Measurements from ENCODE around the gene CRTC3. TPM values are rescaled to one million over a fixed set of nuclear protein-coding genes. Genes with fewer than 3 reads are reported as not detected.

CRTC3 gene
- total RNA-seq, 2 donors from 2014 or later = 26.4 to 32.5 TPM

GRCh38 chr15:90592131-90592881 is 62.6 kb downstream of the CRTC3 start:
- H3K27me3 ChIP-seq = no peaks in the 10 kb centered on the region
- DNase-seq (ENCODE audit: low spot score) = no peak
- H3K27ac ChIP-seq = no peak overlapping the region
- no peaks in the 10 kb centered on the region for H3K36me3 ChIP-seq
- TF ChIP-seq, protein P1, sequence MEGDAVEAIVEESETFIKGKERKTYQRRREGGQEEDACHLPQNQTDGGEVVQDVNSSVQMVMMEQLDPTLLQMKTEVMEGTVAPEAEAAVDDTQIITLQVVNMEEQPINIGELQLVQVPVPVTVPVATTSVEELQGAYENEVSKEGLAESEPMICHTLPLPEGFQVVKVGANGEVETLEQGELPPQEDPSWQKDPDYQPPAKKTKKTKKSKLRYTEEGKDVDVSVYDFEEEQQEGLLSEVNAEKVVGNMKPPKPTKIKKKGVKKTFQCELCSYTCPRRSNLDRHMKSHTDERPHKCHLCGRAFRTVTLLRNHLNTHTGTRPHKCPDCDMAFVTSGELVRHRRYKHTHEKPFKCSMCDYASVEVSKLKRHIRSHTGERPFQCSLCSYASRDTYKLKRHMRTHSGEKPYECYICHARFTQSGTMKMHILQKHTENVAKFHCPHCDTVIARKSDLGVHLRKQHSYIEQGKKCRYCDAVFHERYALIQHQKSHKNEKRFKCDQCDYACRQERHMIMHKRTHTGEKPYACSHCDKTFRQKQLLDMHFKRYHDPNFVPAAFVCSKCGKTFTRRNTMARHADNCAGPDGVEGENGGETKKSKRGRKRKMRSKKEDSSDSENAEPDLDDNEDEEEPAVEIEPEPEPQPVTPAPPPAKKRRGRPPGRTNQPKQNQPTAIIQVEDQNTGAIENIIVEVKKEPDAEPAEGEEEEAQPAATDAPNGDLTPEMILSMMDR (IDR thresholded peaks at IDR 0.05) = no peak
- no peak overlapping the region for H3K4me3 ChIP-seq
- H3K9me3 ChIP-seq = no peaks in the 10 kb centered on the region
- H3K4me1 ChIP-seq = peaks cover 0 to 44% of the 10 kb centered on the region in 2 donors

- Histone ChIP-seq H3K27me3 (no peaks in the 10 kb centered on the region), H3K4me1 (peaks cover 0 to 57% of the 10 kb centered on the region in 2 donors), H3K4me3 (no peak overlapping the region), H3K9me3 (no peaks in the 10 kb centered on the region), H3K27ac (peak overlapping the region; percentile 49), H3K36me3 (no peaks in the 10 kb centered on the region)
- TF ChIP-seq, protein P1 (IDR thresholded peaks at IDR 0.05) = no peak
- no peak for DNase-seq (ENCODE audit: low spot score)
Observed at GRCh38 chr15:90593499-90594158, 63.9 kb downstream of the CRTC3 start.

DNA sequence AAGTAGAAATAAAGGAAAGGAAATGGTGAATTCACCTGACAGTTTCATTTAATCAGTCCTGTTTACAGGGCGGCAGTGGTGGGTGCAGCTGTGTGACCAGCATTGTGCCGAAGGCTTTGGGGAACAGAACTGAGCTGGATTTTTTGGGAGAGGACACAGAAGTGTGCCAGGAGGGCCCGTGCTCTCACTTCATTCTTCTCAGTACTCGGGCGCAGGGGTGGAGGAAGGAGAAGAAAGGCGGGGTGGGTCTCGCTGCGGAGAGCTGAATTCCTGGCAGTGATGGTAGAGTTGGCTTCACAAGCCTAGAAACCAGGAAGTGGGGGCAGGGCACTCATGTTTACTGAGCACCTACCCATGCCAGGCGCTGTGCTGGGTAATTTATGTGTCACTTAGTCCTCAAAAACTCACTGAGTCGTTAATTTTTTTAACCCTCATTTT is 64.6 kb downstream of the CRTC3 start:
- Histone ChIP-seq H3K36me3 (no peaks in the 10 kb centered on the region), H3K27ac (peak overlapping the region; percentile 49), H3K4me1 (peaks cover 0 to 64% of the 10 kb centered on the region in 2 donors)

GRCh38 chr15:90595763-90596155 is 66.0 kb downstream of the CRTC3 start:
- H3K4me3 ChIP-seq = no peak overlapping the region
- peaks cover 0 to 58% of the 10 kb centered on the region in 2 donors for H3K4me1 ChIP-seq
- no peaks in the 10 kb centered on the region for H3K9me3 ChIP-seq
- TF ChIP-seq, protein P1 (IDR thresholded peaks at IDR 0.05) = no peak
- H3K27ac ChIP-seq = no peak overlapping the region
- DNase-seq (ENCODE audit: low spot score) = no peak
- H3K27me3 ChIP-seq = no peaks in the 10 kb centered on the region
- H3K36me3 ChIP-seq = no peaks in the 10 kb centered on the region

More for the DNA sequence above, 64.6 kb downstream of the CRTC3 start:
- TF ChIP-seq, protein P1 (IDR thresholded peaks at IDR 0.05) = no peak
- H3K4me3 ChIP-seq = no peak overlapping the region
- H3K27me3 ChIP-seq = no peaks in the 10 kb centered on the region
- H3K9me3 ChIP-seq = no peaks in the 10 kb centered on the region
- DNase-seq (ENCODE audit: low spot score) = peak; percentile 83

GRCh38 chr15:90596943-90597342 is 67.2 kb downstream of the CRTC3 start:
- no peak overlapping the region for H3K4me3 ChIP-seq
- H3K9me3 ChIP-seq = no peaks in the 10 kb centered on the region
- H3K4me1 ChIP-seq = peaks cover 0 to 53% of the 10 kb centered on the region in 2 donors
- TF ChIP-seq, protein P1 (IDR thresholded peaks at IDR 0.05) = no peak
- peak overlapping the region in 1 of 2 donors; percentile 48 for H3K27ac ChIP-seq
- no peak for DNase-seq (ENCODE audit: low spot score)
- H3K36me3 ChIP-seq = no peaks in the 10 kb centered on the region
- no peaks in the 10 kb centered on the region for H3K27me3 ChIP-seq

Measured in right atrium auricular region (tissue), 2 donors.